Mucosa of descending colon (tissue), 3 donors: ENCODE measurements around the gene CCDC146. TPM values are rescaled to one million over a fixed set of nuclear protein-coding genes. Genes with fewer than 3 reads are reported as not detected.
A peak's percentile ranks its signal among the peaks of the same experiment; 100 is the strongest.
"Not testable (repeated sequence)": the region's sequence is repeated elsewhere in the genome, so short reads cannot be mapped to it uniquely, and the experiment has no call there.

Experiments
- ATAC-seq: fragments of 200-7000 bp; cut with Tn5 transposase; one replicate; pipeline ENCODE4 v1.9.1; 2020; ENCODE audit warnings: mild to moderate bottlenecking, moderate library complexity
- DNase-seq, 3 donors: peaks; one replicate each; pipeline ENCODE4 v3.0.0-alpha.2; 2020
- H3K36me3 ChIP-seq: fragments of 200-600 bp; one replicate; pipeline ENCODE4 v1.8.0; 2021; ENCODE audit warnings: low read depth, mild to moderate bottlenecking
- H3K4me1 ChIP-seq: fragments of 200-600 bp; one replicate; pipeline ENCODE4 v1.8.0; 2021; ENCODE audit warnings: low read depth, mild to moderate bottlenecking
- H3K4me3 ChIP-seq: fragments of 200-600 bp; one replicate; pipeline ENCODE4 v1.8.0; 2021; ENCODE audit warnings: mild to moderate bottlenecking
- H3K9me3 ChIP-seq: fragments of 200-600 bp; one replicate; pipeline ENCODE4 v1.8.0; 2021; ENCODE audit warnings: mild to moderate bottlenecking
- CTCF ChIP-seq: fragments of 200-600 bp; IDR thresholded peaks from one replicate; pipeline ENCODE4 v1.8.0; 2022; ENCODE audit warnings: antibody characterized with exemption, mild to moderate bottlenecking
- intact Hi-C, 2 donors: fragments of 100-400 bp; cut with DNase I in 1 of 2; cut with micrococcal nuclease in 1 of 2; formaldehyde crosslinking; loops; one replicate each; pipeline versions ENCODE4 v1.11.0 to v1.11.1; 2022; cut with DNase I, micrococcal nuclease
- total RNA-seq, 3 donors: library from RNA; stranded (reverse); fragmentation: NEBNext Ultra II Directional in 2 of 3; extraction: Animal tissue kit (Norgen Biotek cat#: 25700) in 2 of 3; gene quantifications; one replicate each; pipeline versions ENCODE4 v1.2.1 to v1.2.4, GENCODE V29; 2021 to 2023
- donor health status: DM: no; HTN: no; CAD: no; lungs with moderate emphysema.
- donor health status: DM: no; HTN: no; CAD: no.
- donor health status: DM: no; HTN: yes; CAD: no.

The CCDC146 gene
- total RNA-seq, 3 donors from 2014 or later = 7.5 to 20.5 (median 13.3) TPM

GRCh38 chr7:77328669-77329068 lies 206.3 kb downstream of the CCDC146 start:
- H3K4me1 ChIP-seq = no peaks in the 10 kb centered on the region
- DNase-seq = no peak
- no peak for ATAC-seq

GRCh38 chr7:77329466-77330168 lies 207.2 kb downstream of the CCDC146 start:
- H3K9me3 ChIP-seq = no peaks in the 10 kb centered on the region
- ATAC-seq = no peak
- no peaks in the 10 kb centered on the region for H3K36me3 ChIP-seq
- intact Hi-C loops = no loop called here
- no peaks in the 10 kb centered on the region for H3K4me1 ChIP-seq
- no peak for DNase-seq
- no peak overlapping the region for H3K4me3 ChIP-seq
- TF ChIP-seq CTCF = no peak

More at GRCh38 chr7:77328669-77329068, 206.3 kb downstream of the CCDC146 start:
- Histone ChIP-seq H3K36me3 (no peaks in the 10 kb centered on the region), H3K9me3 (no peaks in the 10 kb centered on the region), H3K4me3 (no peak overlapping the region)
- no peak for TF ChIP-seq CTCF
- intact Hi-C loops = no loop called here

GRCh38 chr7:77330169-77330882 lies 207.9 kb downstream of the CCDC146 start:
- Histone ChIP-seq H3K36me3 (no peaks in the 10 kb centered on the region), H3K9me3 (no peaks in the 10 kb centered on the region), H3K4me1 (no peaks in the 10 kb centered on the region), H3K4me3 (no peak overlapping the region)
- no peak for DNase-seq
- intact Hi-C loops = no loop called here
- no peak for TF ChIP-seq CTCF
- ATAC-seq = peak; percentile 36

- peak in 1 of 3 donors; percentile 68 for DNase-seq
- TF ChIP-seq CTCF = peak; percentile 52
- H3K9me3 ChIP-seq = no peaks in the 10 kb centered on the region
- intact Hi-C loops = no loop called here
- ATAC-seq = peak; percentile 94
- H3K4me3 ChIP-seq = no peak overlapping the region
- H3K36me3 ChIP-seq = no peaks in the 10 kb centered on the region
- H3K4me1 ChIP-seq = no peaks in the 10 kb centered on the region
Observed at GRCh38 chr7:77331938-77332695, 209.7 kb downstream of the CCDC146 start.

- H3K4me1 ChIP-seq, DNase-seq, H3K36me3 ChIP-seq, H3K4me3 ChIP-seq, ATAC-seq, H3K9me3 ChIP-seq, intact Hi-C loops: not testable (repeated sequence)
Observed at GRCh38 chr7:77334039-77334438, 211.6 kb downstream of the CCDC146 start.

GRCh38 chr7:77335581-77335980 lies 213.2 kb downstream of the CCDC146 start:
- H3K4me1 ChIP-seq = peaks cover 9% of the 10 kb centered on the region
- H3K4me3 ChIP-seq = no peak overlapping the region
- no peaks in the 10 kb centered on the region for H3K9me3 ChIP-seq
- intact Hi-C loops = no loop called here
- no peak for DNase-seq
- no peak for TF ChIP-seq CTCF
- no peaks in the 10 kb centered on the region for H3K36me3 ChIP-seq
- no peak for ATAC-seq
